HL-60 (cell line): Measurements from ENCODE around the gene CTRB1.

Source experiments
- DNase-seq, 2 experiments: peaks; one replicate each; pipeline ENCODE4 v3.0.0-alpha.2; 2010 to 2020; ENCODE audit warnings: low read depth in 1 of 2, low spot score in 1 of 2
- H3K27ac ChIP-seq: fragments of 250-450 bp; sonication (Bioruptor Pico); replicated peaks from 2 replicates; pipeline ENCODE4 v1.5.1; 2020; ENCODE audit warnings: mild to moderate bottlenecking, moderate library complexity
- H3K27me3 ChIP-seq: fragments of 250-450 bp; sonication (Bioruptor Pico); 2 replicates; pipeline ENCODE4 v1.5.1; 2021; ENCODE audit warnings: mild to moderate bottlenecking, moderate library complexity; ENCODE audit not compliant: insufficient read depth, poor library complexity, severe bottlenecking
- H3K4me3 ChIP-seq: replicated peaks from 2 replicates; pipeline ENCODE4 v1.5.1; 2011; ENCODE audit warnings: mild to moderate bottlenecking, control low read depth, low read length; ENCODE audit not compliant: insufficient read depth
- GABPA ChIP-seq: IDR thresholded peaks from 2 replicates; pipeline ENCODE4 v1.6.1; 2012; ENCODE audit warnings: low read depth
- POLR2AphosphoS5 ChIP-seq: IDR thresholded peaks from 2 replicates; pipeline ENCODE4 v1.6.1; 2012; ENCODE audit warnings: low read depth
- SPI1 ChIP-seq: IDR thresholded peaks from 2 replicates; pipeline ENCODE4 v1.6.1; 2012; ENCODE audit warnings: low read depth, mild to moderate bottlenecking, borderline replicate concordance
- TF ChIP-seq, protein P1 (sequence below): IDR thresholded peaks from 2 replicates; pipeline ENCODE4 v1.6.1; 2012; ENCODE audit warnings: low read depth; ENCODE audit not compliant: insufficient replicate concordance
- TF ChIP-seq, protein P2 (sequence below): IDR thresholded peaks from one replicate; pipeline ENCODE4 v1.5.1; 2011; ENCODE audit warnings: low read length, control low read depth, inconsistent platforms; ENCODE audit not compliant: insufficient read depth

The CTRB1 gene

DNA sequence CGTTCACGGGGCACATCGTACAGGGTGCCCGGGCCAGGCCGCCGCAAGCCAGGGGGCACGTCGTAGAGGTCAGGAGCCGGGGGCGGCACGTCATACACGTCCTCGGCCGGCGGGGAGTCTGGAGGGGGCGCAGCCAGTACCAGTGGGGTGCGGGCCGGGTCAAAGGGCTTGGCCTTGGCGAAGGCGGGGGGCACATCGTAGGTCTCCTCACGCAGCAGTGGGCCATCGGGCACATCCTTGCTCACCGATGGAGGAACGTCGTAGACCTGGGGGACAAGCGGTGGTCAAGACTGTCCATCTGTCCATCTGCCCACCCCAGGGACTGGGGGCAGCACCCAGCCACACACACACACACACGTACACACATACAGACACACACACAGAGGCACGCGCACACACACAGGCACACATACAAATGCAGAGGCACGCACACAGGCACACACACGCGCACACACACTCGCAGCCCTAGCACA, 17.0 kb downstream of the CTRB1 start:
- no peak overlapping the region for H3K27ac ChIP-seq
- no peak overlapping the region for H3K4me3 ChIP-seq
- TF ChIP-seq, protein P1, sequence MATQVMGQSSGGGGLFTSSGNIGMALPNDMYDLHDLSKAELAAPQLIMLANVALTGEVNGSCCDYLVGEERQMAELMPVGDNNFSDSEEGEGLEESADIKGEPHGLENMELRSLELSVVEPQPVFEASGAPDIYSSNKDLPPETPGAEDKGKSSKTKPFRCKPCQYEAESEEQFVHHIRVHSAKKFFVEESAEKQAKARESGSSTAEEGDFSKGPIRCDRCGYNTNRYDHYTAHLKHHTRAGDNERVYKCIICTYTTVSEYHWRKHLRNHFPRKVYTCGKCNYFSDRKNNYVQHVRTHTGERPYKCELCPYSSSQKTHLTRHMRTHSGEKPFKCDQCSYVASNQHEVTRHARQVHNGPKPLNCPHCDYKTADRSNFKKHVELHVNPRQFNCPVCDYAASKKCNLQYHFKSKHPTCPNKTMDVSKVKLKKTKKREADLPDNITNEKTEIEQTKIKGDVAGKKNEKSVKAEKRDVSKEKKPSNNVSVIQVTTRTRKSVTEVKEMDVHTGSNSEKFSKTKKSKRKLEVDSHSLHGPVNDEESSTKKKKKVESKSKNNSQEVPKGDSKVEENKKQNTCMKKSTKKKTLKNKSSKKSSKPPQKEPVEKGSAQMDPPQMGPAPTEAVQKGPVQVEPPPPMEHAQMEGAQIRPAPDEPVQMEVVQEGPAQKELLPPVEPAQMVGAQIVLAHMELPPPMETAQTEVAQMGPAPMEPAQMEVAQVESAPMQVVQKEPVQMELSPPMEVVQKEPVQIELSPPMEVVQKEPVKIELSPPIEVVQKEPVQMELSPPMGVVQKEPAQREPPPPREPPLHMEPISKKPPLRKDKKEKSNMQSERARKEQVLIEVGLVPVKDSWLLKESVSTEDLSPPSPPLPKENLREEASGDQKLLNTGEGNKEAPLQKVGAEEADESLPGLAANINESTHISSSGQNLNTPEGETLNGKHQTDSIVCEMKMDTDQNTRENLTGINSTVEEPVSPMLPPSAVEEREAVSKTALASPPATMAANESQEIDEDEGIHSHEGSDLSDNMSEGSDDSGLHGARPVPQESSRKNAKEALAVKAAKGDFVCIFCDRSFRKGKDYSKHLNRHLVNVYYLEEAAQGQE = no peak
- TF ChIP-seq SPI1 (no peak), POLR2AphosphoS5 (no peak)
- no peak for DNase-seq
- H3K27me3 ChIP-seq = peaks cover 23% of the 10 kb centered on the region

DNA sequence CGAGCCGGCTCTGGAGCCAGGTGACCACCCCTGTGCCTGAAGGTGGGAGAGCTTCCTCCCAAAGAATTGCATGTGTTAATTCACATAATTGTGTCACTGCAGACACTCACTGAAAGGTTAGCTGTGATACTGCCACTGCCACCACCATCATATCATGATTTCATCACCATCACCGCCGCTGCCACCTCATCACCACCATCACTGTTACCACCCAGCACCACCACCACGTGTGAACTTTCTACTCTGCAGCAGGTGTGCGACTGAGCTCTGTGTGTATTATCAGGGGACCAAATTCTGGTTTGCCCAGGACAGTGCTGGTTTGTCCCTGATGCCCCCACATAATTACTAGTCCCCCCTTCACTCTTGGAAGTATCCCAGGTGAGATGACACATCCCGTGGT, 17.4 kb downstream of the CTRB1 start:
- Histone ChIP-seq H3K4me3 (no peak overlapping the region), H3K27me3 (peaks cover 22% of the 10 kb centered on the region), H3K27ac (no peak overlapping the region)
- DNase-seq = no peak
- TF ChIP-seq, protein P2, sequence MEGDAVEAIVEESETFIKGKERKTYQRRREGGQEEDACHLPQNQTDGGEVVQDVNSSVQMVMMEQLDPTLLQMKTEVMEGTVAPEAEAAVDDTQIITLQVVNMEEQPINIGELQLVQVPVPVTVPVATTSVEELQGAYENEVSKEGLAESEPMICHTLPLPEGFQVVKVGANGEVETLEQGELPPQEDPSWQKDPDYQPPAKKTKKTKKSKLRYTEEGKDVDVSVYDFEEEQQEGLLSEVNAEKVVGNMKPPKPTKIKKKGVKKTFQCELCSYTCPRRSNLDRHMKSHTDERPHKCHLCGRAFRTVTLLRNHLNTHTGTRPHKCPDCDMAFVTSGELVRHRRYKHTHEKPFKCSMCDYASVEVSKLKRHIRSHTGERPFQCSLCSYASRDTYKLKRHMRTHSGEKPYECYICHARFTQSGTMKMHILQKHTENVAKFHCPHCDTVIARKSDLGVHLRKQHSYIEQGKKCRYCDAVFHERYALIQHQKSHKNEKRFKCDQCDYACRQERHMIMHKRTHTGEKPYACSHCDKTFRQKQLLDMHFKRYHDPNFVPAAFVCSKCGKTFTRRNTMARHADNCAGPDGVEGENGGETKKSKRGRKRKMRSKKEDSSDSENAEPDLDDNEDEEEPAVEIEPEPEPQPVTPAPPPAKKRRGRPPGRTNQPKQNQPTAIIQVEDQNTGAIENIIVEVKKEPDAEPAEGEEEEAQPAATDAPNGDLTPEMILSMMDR = no peak
- no peak for TF ChIP-seq POLR2AphosphoS5
- TF ChIP-seq GABPA = no peak

DNA sequence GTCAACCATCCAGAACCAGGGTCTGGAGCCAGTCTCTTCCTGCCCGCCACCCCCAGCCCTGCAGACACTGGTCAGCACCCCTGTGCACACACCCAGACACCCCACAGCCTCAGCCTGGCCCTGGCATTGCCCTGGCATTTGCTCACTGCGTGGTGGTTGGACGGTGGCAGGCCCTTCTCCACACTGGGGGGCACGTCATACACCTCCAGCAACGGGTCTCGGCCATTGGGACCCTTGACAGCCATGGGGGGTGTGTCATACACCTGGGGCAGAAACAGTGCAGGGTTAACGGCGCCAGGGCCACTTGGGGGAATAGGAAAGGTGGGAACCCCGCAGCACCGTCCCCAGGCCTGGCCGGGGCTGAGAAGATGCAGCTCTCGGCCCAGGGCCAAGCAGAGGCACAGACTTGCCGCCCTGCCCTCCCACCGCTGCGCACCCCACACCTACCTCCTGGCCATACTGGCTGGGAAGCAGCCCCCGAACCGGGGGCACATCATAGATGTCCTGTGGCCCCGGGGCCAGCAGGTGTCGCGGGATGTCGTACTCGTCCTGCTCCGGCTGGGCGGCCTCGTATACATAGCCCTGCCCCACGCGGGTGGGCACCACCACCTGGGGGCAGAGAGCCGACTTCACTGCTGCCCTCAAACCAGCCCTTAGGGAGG, 18.1 kb downstream of the CTRB1 start:
- Histone ChIP-seq H3K4me3 (no peak overlapping the region), H3K27ac (no peak overlapping the region), H3K27me3 (peaks cover 19% of the 10 kb centered on the region)
- DNase-seq = no peak
- TF ChIP-seq SPI1 (no peak), GABPA (no peak), POLR2AphosphoS5 (no peak)
- TF ChIP-seq, protein P2 = no peak
- TF ChIP-seq, protein P1 = no peak

DNA sequence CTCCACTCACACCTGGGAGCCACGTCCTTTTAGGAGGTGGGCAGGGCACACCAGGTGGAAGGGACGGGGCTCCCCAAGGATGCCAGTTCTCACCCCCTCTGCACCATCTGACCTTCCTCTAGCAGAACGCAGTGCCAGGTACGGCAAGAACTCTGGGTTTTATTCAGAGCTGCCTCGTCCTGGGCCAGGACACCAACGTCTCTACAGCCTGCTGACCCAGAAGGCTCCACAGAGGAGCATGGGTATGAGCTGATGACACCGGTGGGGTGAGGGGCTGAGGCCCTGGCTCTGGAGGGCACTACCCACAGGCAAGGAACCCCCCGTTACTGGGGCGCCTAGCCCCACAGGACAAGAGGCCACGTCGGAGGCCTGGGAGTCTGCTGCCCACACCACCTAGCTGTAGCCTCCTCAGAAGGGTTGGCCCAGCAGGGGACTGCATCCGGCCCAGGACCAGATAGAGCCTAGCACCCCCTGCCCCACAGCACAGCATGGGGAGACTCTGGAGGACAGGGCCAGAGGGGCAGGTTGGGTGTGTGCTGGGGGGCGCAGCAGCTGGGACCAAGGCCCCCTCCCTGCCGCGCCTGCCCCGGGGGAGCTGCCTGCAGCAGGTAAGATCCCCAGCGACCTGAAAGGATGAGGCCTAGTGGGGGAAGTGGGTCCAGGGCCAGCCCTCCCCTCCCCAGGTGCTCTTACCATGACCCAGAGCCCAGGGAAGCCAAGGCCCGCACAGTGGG, 18.8 kb downstream of the CTRB1 start:
- no peak overlapping the region for H3K27ac ChIP-seq
- H3K27me3 ChIP-seq = peaks cover 19% of the 10 kb centered on the region

More for the DNA sequence above, 18.8 kb downstream of the CTRB1 start:
- no peak for TF ChIP-seq SPI1
- TF ChIP-seq, protein P2 = no peak
- TF ChIP-seq, protein P1 = no peak
- TF ChIP-seq GABPA = no peak
- no peak for TF ChIP-seq POLR2AphosphoS5
- DNase-seq = no peak
- no peak overlapping the region for H3K4me3 ChIP-seq
